ENCODE measurements around the gene CRHR1.

Gene CRHR1

GRCh38 chr17:45828582-45829133 lies 44.5 kb downstream of the CRHR1 start:
- TF ChIP-seq TAF1 (IDR thresholded peaks at IDR 0.05; ENCODE audit: borderline replicate concordance, insufficient read depth, low read length) (no peak), REST (IDR thresholded peaks at IDR 0.05; ENCODE audit: insufficient read depth in 1 of 2, low read depth in 2 of 2, low read length in 2 of 2) (no peak), SIN3A (IDR thresholded peaks at IDR 0.05; ENCODE audit: borderline replicate concordance, insufficient read depth, low read length) (no peak), FOXP2 (optimal IDR thresholded peaks at IDR 0.05; ENCODE audit: borderline replicate concordance, extremely low read depth, extremely low read length, insufficient read depth) (no peak), POLR2AphosphoS5 (IDR thresholded peaks at IDR 0.05; ENCODE audit: low read depth, low read length) (no peak)

DNA sequence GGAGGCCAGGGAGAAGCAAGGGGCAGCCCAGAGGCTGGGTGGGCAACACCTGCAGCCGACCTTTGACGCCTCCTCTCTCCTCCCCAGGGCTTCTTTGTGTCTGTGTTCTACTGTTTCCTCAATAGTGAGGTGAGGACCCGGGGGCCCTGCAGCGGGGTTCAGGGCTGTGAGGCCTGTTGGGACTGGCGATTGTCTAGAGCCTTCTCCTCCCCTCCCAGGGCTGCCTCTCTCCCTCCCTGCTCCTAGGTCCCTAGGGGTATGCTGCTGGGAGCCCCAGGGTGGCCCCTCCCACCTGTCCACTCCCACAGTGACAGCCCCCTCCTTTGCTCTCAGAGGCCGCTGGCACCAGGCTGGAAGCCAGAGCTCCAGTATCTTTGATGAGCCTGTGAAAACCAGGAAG lies 49.8 kb downstream of the CRHR1 start:
- TF ChIP-seq SIN3A (IDR thresholded peaks at IDR 0.05; ENCODE audit: borderline replicate concordance, insufficient read depth, low read length) (no peak), POLR2AphosphoS5 (IDR thresholded peaks at IDR 0.05; ENCODE audit: low read depth, low read length) (no peak), FOXP2 (optimal IDR thresholded peaks at IDR 0.05; ENCODE audit: borderline replicate concordance, extremely low read depth, extremely low read length, insufficient read depth) (no peak), REST (IDR thresholded peaks at IDR 0.05; ENCODE audit: insufficient read depth in 1 of 2, low read depth in 2 of 2, low read length in 2 of 2) (no peak), TAF1 (IDR thresholded peaks at IDR 0.05; ENCODE audit: borderline replicate concordance, insufficient read depth, low read length) (no peak)

DNA sequence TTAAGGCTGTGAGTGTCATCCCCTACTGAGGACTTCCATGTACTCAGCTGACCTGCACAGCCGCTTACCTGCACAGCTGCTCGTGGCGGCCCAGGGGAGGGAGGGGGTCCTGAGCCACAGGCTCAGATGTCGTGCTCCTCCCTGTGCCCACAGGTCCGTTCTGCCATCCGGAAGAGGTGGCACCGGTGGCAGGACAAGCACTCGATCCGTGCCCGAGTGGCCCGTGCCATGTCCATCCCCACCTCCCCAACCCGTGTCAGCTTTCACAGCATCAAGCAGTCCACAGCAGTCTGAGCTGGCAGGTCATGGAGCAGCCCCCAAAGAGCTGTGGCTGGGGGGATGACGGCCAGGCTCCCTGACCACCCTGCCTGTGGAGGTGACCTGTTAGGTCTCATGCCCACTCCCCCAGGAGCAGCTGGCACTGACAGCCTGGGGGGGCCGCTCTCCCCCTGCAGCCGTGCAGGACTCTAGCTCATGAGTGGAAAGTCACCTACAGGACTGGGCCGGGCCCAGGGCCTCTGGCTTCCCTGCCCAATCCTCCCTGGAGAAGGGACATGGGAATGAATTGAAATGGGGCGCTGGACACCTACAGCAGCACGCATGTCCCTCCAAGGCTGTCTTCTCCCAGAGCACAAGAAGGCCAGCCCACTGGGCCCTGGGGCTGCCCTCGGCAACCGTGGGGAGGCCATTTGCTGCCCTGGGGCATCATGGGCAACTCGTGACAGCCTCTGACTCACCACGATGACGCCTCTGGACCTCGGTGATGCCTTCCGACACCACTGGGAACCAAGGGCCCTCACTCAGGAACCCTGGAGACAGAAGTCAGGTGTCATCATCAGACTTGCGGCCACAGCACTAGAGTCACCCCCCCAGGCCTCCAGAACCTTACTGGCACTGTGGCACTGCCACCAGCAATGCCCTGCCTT lies 50.6 kb downstream of the CRHR1 start:
- no peak for TF ChIP-seq SIN3A (IDR thresholded peaks at IDR 0.05; ENCODE audit: borderline replicate concordance, insufficient read depth, low read length)
- no peak for TF ChIP-seq TAF1 (IDR thresholded peaks at IDR 0.05; ENCODE audit: borderline replicate concordance, insufficient read depth, low read length)
- no peak for TF ChIP-seq FOXP2 (optimal IDR thresholded peaks at IDR 0.05; ENCODE audit: borderline replicate concordance, extremely low read depth, extremely low read length, insufficient read depth)
- TF ChIP-seq POLR2AphosphoS5 (IDR thresholded peaks at IDR 0.05; ENCODE audit: low read depth, low read length), result no peak
- no peak for TF ChIP-seq REST (IDR thresholded peaks at IDR 0.05; ENCODE audit: insufficient read depth in 1 of 2, low read depth in 2 of 2, low read length in 2 of 2)

DNA sequence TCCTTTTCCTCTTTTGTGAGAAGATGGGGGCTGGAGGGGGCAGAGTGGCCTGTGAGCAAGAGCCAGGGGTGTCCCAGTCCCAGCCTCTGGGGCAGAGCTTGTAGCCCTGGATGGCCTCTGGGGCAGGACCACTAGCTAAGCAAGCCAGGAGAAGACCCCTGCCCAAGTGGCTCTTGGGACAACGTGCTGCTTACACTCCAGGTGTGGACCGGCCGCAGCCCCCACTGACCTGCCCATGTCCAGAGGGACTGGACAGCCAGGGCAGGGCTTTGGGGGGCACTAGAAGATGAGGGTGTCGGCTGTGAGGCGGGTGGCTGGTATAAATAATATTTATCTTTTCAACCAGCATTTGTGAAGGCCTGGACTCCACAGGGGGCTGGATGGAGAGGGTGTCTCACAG lies 51.4 kb downstream of the CRHR1 start:
- TF ChIP-seq TAF1 (IDR thresholded peaks at IDR 0.05; ENCODE audit: borderline replicate concordance, insufficient read depth, low read length), result no peak
- no peak for TF ChIP-seq FOXP2 (optimal IDR thresholded peaks at IDR 0.05; ENCODE audit: borderline replicate concordance, extremely low read depth, extremely low read length, insufficient read depth)
- no peak for TF ChIP-seq REST (IDR thresholded peaks at IDR 0.05; ENCODE audit: insufficient read depth in 1 of 2, low read depth in 2 of 2, low read length in 2 of 2)
- no peak for TF ChIP-seq SIN3A (IDR thresholded peaks at IDR 0.05; ENCODE audit: borderline replicate concordance, insufficient read depth, low read length)
- TF ChIP-seq POLR2AphosphoS5 (IDR thresholded peaks at IDR 0.05; ENCODE audit: low read depth, low read length), result no peak

Measured in PFSK-1 (cell line).